Epithelial cell of proximal tubule (primary cell): ENCODE measurements around the gene CDRT4. TPM values are rescaled to one million over a fixed set of nuclear protein-coding genes. Genes with fewer than 3 reads are reported as not detected.

Source experiments
- DNase-seq: peaks from one replicate; pipeline ENCODE4 v3.0.0-alpha.2; 2011; ENCODE audit warnings: low read depth
- H3K4me3 ChIP-seq: 2 replicates; pipeline ENCODE4 v1.5.1; 2011; ENCODE audit warnings: low read depth, mild to moderate bottlenecking, low read length
- CTCF ChIP-seq: conservative IDR thresholded peaks from 2 replicates; pipeline ENCODE4 v1.5.1; 2012; ENCODE audit warnings: low read depth, mild to moderate bottlenecking, low read length
- total RNA-seq: library from RNA; depleted of rRNA; stranded (reverse); fragments of >200 nt; gene quantifications from 2 replicates; pipeline ENCODE4 v1.2.3, GENCODE V29; 2015

Gene CDRT4
- total RNA-seq, 1 donor from 2014 or later: 6.7 TPM

DNA sequence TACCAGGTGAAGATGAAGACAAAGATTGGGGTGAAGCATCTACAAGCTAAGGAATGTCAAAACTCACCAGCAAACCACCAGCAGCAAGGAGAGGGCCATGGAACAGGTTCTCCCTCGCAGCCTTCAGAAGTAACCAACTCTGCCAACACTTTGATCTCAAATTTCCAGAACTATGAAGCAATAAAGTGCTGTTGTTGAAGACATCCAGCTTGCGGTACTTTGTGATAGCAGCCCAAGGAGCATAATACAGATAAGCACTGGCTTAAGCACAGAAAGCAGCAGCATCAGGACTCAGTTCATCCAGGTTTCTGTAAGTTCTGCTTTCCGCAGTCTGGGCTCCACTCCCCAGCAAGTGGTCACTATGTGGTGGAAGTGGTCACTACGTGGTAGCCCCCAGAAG lies 16.0 kb upstream of the CDRT4 start:
- no peak for DNase-seq
- TF ChIP-seq CTCF: no peak
- H3K4me3 ChIP-seq: no peak overlapping the region

- no peak overlapping the region for H3K4me3 ChIP-seq
- TF ChIP-seq CTCF: no peak
- no peak for DNase-seq
These were observed 15.1 kb upstream of the CDRT4 start for GRCh38 chr17:15482476-15482875.

DNA sequence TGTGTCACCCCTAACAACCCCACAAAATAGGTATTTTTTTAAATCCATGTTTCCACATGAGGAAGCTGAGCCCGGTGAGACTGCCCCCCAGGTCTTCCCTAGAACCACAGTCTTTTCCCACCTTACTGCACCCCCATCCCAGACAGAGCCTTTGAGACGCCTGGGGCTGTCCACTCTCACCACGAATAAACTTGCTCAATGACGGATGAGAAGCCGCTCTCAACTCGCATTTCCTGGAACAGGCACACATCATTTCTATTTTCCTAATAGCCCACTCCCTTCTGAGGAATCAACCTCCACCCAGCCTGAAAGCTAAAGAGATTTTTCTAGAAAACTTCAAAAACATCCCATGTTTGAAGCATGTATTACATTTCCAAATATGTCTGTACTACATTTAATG lies 14.1 kb upstream of the CDRT4 start:
- no peak for TF ChIP-seq CTCF
- no peak for DNase-seq
- no peak overlapping the region for H3K4me3 ChIP-seq

GRCh38 chr17:15480204-15480603 lies 12.8 kb upstream of the CDRT4 start:
- no peak overlapping the region for H3K4me3 ChIP-seq
- no peak for DNase-seq
- no peak for TF ChIP-seq CTCF

GRCh38 chr17:15479703-15480102 lies 12.3 kb upstream of the CDRT4 start:
- no peak for TF ChIP-seq CTCF
- no peak overlapping the region for H3K4me3 ChIP-seq
- DNase-seq: no peak

DNA sequence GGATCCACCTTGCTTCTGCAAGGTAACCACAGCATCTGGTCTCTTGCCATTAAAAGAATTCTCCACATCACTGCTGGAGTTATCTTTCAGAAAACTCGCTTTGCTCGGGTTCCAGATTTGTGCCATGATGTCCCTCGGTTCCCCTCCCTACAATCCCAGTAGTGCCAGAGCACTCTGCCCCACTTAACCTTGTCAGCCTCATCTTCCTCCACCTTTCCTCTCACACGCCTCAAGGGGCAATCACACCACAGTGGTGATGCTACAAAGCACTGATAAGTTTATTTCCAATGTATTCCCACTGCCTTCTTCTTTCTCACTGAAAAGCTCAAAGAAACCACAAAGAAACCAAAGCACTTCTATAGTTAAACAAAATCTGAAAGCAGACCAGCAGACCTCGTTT lies 11.4 kb upstream of the CDRT4 start:
- no peak for DNase-seq
- no peak for TF ChIP-seq CTCF
- H3K4me3 ChIP-seq: no peak overlapping the region

GRCh38 chr17:15475631-15476354 lies 8.4 kb upstream of the CDRT4 start:
- no peak overlapping the region for H3K4me3 ChIP-seq
- no peak for TF ChIP-seq CTCF
- peak; percentile 16 for DNase-seq
